ENCODE data around the gene AREL1. TPM values are rescaled to one million over a fixed set of nuclear protein-coding genes. Genes with fewer than 3 reads are reported as not detected.

Gene AREL1
- total and polyA plus RNA-seq, 2 of the 8 experiments (the other 6 are each of a cell fraction or from before 2014, with no cell fraction given): 31.4 to 49.1 TPM

DNA sequence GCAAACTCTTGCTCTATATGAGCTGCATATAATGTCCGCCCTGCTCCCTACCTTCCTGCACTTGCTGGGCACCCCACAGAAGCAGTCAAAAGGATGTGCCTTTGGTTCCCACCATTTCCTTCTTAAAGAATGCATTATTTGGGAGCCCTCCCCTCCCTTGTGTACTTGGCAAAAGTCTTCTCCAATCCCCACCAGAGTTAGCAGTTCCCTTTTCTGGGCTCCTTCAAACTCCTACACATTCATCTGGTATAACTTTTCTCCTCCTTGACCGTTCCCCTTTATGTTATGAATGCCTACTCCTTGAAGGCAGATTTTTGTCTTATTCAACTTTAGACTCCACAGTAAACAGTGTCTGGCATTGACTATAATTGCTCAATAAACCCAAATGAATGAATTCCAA lies 27.8 kb downstream of the AREL1 start:
- WGBS, 2 experiments (ENCODE audit: extremely low coverage in 1 of 2, insufficient coverage in 1 of 2, insufficient read length in 1 of 2, insufficient replicate concordance in 2 of 2, low coverage in 1 of 2, low lambda C conversion rate in 2 of 2, missing lambda C conversion rate in 1 of 2): 88% methylated on average over 2 of the region's 2 CpGs; no CpG with 5 or more reads in 1 of the 2 experiments
- FAIRE-seq: no peak

More for the DNA sequence above, 27.8 kb downstream of the AREL1 start:
- no peak overlapping the region for H2AFZ ChIP-seq (ENCODE audit: low read length)
- H3K9me3 ChIP-seq (ENCODE audit: insufficient read depth in 2 of 2, low read depth in 1 of 2, low read length in 1 of 2): no peaks in the 10 kb centered on the region
- no peak overlapping the region for H3K4me2 ChIP-seq (ENCODE audit: insufficient read depth in 1 of 2, low read depth in 2 of 2, low read length in 2 of 2)
- peaks cover 0 to 3% of the 10 kb centered on the region in 2 experiments for H4K20me1 ChIP-seq (replicated peaks in 1 of 2; ENCODE audit: control insufficient read depth in 1 of 2, insufficient read depth in 2 of 2, low read length in 2 of 2)
- TF ChIP-seq ZNF274 (IDR thresholded peaks at IDR 0.05; ENCODE audit: borderline replicate concordance, extremely low read depth, low read length) (no peak), FOSL1 (IDR thresholded peaks at IDR 0.05; ENCODE audit: insufficient read depth, low read depth, low read length) (no peak), CREB1 (IDR thresholded peaks at IDR 0.05) (no peak), TAF7 (optimal IDR thresholded peaks at IDR 0.05; ENCODE audit: borderline replicate concordance, low read depth, low read length) (no peak), RXRA (IDR thresholded peaks at IDR 0.05; ENCODE audit: insufficient read depth, low read depth, low read length) (no peak)
- no peak overlapping the region for H3K27ac ChIP-seq (ENCODE audit: low read depth, low read length)
- H3K36me3 ChIP-seq (ENCODE audit: control insufficient read depth in 2 of 4, insufficient read depth in 4 of 4, low read length in 3 of 4): peaks cover 2 to 37% (median 9%) of the 10 kb centered on the region in 4 experiments; a peak in 7 of 8 replicates
- peaks cover 0 to 3% (median 0%) of the 10 kb centered on the region in 4 experiments; a peak in 2 of 7 replicates for H3K4me1 ChIP-seq (replicated peaks in 1 of 4; ENCODE audit: control insufficient read depth in 3 of 4, insufficient read depth in 4 of 4, low read length in 3 of 4)
- no peak overlapping the region for H3K56ac ChIP-seq (replicated peaks; ENCODE audit: insufficient read length, low read depth, low read length)
- H3K4ac ChIP-seq (replicated peaks; ENCODE audit: insufficient read length, low read depth, low read length): no peak overlapping the region
- H2AK5ac ChIP-seq (ENCODE audit: low read depth, low read length): no peak overlapping the region
- no peak overlapping the region for H3K23ac ChIP-seq (ENCODE audit: insufficient read length)
- no peak overlapping the region for H4K91ac ChIP-seq (replicated peaks; ENCODE audit: insufficient read length, low read length)
- H3K18ac ChIP-seq (ENCODE audit: extremely low read depth, low read length): no peak overlapping the region
- H2BK12ac ChIP-seq (ENCODE audit: low read depth, low read length): no peak overlapping the region
- no peak overlapping the region for H2BK20ac ChIP-seq (ENCODE audit: low read length)
- H2BK120ac ChIP-seq (replicated peaks; ENCODE audit: low read depth, low read length): no peak overlapping the region
- no peaks in the 10 kb centered on the region for H3K23me2 ChIP-seq (ENCODE audit: low read depth, low read length)
- H3K4me3 ChIP-seq (ENCODE audit: extremely low read depth in 1 of 4, insufficient read depth in 2 of 4, low read depth in 3 of 4, low read length in 4 of 4): no peak overlapping the region
- no peak for DNase-seq (ENCODE audit: low read depth in 1 of 2, low spot score in 2 of 2)
- no peak overlapping the region for H4K5ac ChIP-seq (ENCODE audit: insufficient read length, low read depth, low read length)
- no peaks in the 10 kb centered on the region for H3K79me2 ChIP-seq (ENCODE audit: control insufficient read depth in 1 of 2, insufficient read depth in 2 of 2, low read length in 2 of 2)
- POLR2A ChIA-PET (ENCODE audit: partially characterized antibody): no interaction called here
- no peak overlapping the region for H3K9ac ChIP-seq (replicated peaks in 1 of 4; ENCODE audit: extremely low read depth in 1 of 4, low read depth in 3 of 4, low read length in 3 of 4)
- H2BK15ac ChIP-seq (ENCODE audit: low read length): no peak overlapping the region
- CTCF ChIA-PET (ENCODE audit: partially characterized antibody): interaction anchor here (1.2 to 2.5 kb wide), 3 partner anchors 48 to 78 kb away, joined by 3 to 6 read pairs (median 3); partner anchors contain the start of gene YLPM1
- H3K14ac ChIP-seq (ENCODE audit: insufficient read length): no peak overlapping the region
- no peak overlapping the region for H2BK5ac ChIP-seq (ENCODE audit: low read depth, low read length)
- no peak overlapping the region for H4K8ac ChIP-seq (ENCODE audit: extremely low read depth, insufficient read depth, low read length)
- H3K27me3 ChIP-seq (replicated peaks in 1 of 4; ENCODE audit: control insufficient read depth in 3 of 4, extremely low read depth in 1 of 4, insufficient read depth in 3 of 4, low read length in 3 of 4): no peaks in the 10 kb centered on the region
- no peaks in the 10 kb centered on the region for H3K79me1 ChIP-seq (ENCODE audit: low read depth, low read length)
